ENCODE results near the gene SORCS2.

SORCS2 gene

DNA sequence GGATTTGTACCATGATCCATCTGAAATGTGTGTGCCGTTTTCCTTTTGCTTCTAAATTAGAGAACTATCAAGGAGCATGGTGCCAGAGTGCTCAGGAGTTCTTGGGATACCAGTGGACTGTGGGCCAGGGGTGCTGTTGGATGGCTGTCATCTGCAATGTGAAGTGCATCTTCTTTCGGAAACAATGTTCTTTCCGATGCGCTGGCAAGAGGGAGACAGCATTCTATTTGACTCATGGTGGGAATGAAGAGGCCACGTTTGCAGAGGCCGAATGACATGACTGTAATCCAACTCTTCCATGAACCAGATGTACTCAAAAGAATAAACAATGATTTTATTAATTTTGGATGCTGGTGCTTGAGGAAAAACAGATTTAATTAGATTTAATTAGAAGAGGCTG, 45.5 kb downstream of the SORCS2 start:
- TF ChIP-seq, protein P1, sequence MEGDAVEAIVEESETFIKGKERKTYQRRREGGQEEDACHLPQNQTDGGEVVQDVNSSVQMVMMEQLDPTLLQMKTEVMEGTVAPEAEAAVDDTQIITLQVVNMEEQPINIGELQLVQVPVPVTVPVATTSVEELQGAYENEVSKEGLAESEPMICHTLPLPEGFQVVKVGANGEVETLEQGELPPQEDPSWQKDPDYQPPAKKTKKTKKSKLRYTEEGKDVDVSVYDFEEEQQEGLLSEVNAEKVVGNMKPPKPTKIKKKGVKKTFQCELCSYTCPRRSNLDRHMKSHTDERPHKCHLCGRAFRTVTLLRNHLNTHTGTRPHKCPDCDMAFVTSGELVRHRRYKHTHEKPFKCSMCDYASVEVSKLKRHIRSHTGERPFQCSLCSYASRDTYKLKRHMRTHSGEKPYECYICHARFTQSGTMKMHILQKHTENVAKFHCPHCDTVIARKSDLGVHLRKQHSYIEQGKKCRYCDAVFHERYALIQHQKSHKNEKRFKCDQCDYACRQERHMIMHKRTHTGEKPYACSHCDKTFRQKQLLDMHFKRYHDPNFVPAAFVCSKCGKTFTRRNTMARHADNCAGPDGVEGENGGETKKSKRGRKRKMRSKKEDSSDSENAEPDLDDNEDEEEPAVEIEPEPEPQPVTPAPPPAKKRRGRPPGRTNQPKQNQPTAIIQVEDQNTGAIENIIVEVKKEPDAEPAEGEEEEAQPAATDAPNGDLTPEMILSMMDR (IDR thresholded peaks at IDR 0.05; ENCODE audit: extremely low read depth, insufficient read depth, missing control alignments): no peak
- no peak for DNase-seq (ENCODE audit: low spot score)
- in situ Hi-C loops (cut with MboI; ENCODE audit: low pct_unique_long_range_greater_than_20kb, low sequenced_read_pairs, unreplicated experiment): no loop called here

DNA sequence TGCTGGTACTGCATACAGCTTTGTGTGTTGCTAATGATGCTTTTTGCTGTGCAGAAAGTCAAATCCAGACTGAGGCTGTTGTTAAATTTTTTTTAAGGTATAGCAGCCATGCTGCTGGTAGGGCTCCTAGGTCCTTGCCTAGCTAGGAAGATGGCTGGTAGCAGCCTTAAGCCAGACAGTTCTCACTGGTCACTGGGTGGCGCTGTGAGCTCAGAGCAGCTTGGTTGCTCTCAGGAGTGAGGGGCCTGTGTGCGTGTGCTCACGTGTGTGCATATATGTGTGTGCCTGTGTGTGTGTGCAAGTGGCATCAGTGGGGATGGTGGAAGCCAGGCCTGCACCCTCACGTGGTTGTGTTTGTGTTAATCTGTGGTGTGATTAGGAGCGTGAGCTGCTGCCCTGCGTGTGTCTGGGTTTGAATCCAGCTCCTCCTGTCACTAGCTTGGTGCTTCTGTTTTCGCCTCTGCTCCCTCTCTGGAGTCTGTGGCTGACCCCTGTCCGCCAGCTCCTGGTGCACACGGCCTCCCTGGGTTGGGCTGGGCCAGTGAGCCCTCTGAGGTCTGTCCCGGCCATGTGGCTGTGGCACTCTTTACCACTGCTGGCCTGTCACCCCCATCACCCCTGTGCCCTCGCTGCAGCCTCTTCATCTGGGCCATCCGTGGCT, 46.1 kb downstream of the SORCS2 start:
- TF ChIP-seq, protein P1 (IDR thresholded peaks at IDR 0.05; ENCODE audit: extremely low read depth, insufficient read depth, missing control alignments): no peak
- DNase-seq (ENCODE audit: low spot score): no peak
- in situ Hi-C loops (cut with MboI; ENCODE audit: low pct_unique_long_range_greater_than_20kb, low sequenced_read_pairs, unreplicated experiment): no loop called here

- no peak for DNase-seq (ENCODE audit: low spot score)
- TF ChIP-seq, protein P1 (IDR thresholded peaks at IDR 0.05; ENCODE audit: extremely low read depth, insufficient read depth, missing control alignments): no peak
- in situ Hi-C loops (cut with MboI; ENCODE audit: low pct_unique_long_range_greater_than_20kb, low sequenced_read_pairs, unreplicated experiment): no loop called here
These were observed 46.9 kb downstream of the SORCS2 start for GRCh38 chr4:7239101-7239820.

GRCh38 chr4:7239844-7240243, 47.5 kb downstream of the SORCS2 start:
- in situ Hi-C loops (cut with MboI; ENCODE audit: low pct_unique_long_range_greater_than_20kb, low sequenced_read_pairs, unreplicated experiment): no loop called here
- TF ChIP-seq, protein P1 (IDR thresholded peaks at IDR 0.05; ENCODE audit: extremely low read depth, insufficient read depth, missing control alignments): no peak
- no peak for DNase-seq (ENCODE audit: low spot score)

GRCh38 chr4:7240306-7240705, 48.0 kb downstream of the SORCS2 start:
- in situ Hi-C loops (cut with MboI; ENCODE audit: low pct_unique_long_range_greater_than_20kb, low sequenced_read_pairs, unreplicated experiment): no loop called here
- TF ChIP-seq, protein P1 (IDR thresholded peaks at IDR 0.05; ENCODE audit: extremely low read depth, insufficient read depth, missing control alignments): no peak
- DNase-seq (ENCODE audit: low spot score): no peak

DNA sequence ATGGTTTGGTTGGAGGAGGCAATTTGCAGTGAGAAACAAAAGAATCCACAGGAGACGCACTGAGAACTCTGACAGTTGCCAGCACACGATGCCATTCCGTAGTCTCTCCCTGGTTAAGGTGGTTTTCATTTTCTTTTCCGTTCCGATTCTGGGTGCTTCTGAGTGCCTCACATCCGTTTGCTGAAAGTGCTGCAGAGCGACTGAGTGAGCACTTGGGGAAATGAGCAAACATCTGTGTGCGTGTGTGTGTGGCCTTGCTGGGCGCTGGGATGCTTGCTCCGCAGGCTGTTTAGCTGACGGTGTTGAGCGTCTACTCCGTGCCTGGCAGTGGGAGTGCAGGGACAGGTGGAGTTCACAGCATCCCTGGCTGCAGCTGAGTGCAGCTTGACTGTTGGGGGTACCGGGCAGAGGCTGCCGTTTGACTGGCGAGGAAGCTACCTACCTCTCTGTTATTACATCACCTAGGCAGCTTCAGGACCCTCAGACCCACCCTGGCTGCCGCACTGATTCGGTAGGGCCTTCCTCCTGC, 49.3 kb downstream of the SORCS2 start:
- in situ Hi-C loops (cut with MboI; ENCODE audit: low pct_unique_long_range_greater_than_20kb, low sequenced_read_pairs, unreplicated experiment): no loop called here
- TF ChIP-seq, protein P1 (IDR thresholded peaks at IDR 0.05; ENCODE audit: extremely low read depth, insufficient read depth, missing control alignments): no peak
- DNase-seq (ENCODE audit: low spot score): no peak
